ENCODE measurements around the gene CDC37L1.
A peak's percentile ranks its signal among the peaks of the same experiment; 100 is the strongest.
"Not testable (repeated sequence)": the region's sequence is repeated elsewhere in the genome, so short reads cannot be mapped to it uniquely, and the experiment has no call there.

CDC37L1 gene

DNA sequence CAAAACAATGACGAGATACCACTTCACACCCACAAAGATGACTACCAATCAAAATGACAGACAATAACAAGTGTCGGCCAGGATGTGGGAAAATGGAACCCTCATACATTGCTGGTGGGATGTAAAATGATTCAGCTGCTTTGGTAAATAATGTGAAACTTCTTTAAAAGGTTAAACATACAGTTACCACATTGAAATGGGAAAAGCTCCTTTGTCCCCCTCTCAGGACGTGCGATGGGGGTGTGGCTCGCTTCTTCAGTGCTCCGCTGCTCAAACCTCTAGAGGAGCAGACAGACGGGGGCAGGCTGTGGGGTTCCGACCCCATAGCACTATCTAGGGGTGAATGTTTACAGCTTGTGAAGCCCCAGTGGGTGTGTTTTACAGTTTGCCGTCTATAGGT, 25.3 kb upstream of the CDC37L1 start:
- no peak overlapping the region for H3K4me3 ChIP-seq (replicated peaks; ENCODE audit: low read depth, low read length)
- no peak for DNase-seq (ENCODE audit: extremely low read depth, low read depth)
- TF ChIP-seq, protein P1, sequence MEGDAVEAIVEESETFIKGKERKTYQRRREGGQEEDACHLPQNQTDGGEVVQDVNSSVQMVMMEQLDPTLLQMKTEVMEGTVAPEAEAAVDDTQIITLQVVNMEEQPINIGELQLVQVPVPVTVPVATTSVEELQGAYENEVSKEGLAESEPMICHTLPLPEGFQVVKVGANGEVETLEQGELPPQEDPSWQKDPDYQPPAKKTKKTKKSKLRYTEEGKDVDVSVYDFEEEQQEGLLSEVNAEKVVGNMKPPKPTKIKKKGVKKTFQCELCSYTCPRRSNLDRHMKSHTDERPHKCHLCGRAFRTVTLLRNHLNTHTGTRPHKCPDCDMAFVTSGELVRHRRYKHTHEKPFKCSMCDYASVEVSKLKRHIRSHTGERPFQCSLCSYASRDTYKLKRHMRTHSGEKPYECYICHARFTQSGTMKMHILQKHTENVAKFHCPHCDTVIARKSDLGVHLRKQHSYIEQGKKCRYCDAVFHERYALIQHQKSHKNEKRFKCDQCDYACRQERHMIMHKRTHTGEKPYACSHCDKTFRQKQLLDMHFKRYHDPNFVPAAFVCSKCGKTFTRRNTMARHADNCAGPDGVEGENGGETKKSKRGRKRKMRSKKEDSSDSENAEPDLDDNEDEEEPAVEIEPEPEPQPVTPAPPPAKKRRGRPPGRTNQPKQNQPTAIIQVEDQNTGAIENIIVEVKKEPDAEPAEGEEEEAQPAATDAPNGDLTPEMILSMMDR (IDR thresholded peaks at IDR 0.05; ENCODE audit: low read depth, low read length, missing control alignments): no peak

DNA sequence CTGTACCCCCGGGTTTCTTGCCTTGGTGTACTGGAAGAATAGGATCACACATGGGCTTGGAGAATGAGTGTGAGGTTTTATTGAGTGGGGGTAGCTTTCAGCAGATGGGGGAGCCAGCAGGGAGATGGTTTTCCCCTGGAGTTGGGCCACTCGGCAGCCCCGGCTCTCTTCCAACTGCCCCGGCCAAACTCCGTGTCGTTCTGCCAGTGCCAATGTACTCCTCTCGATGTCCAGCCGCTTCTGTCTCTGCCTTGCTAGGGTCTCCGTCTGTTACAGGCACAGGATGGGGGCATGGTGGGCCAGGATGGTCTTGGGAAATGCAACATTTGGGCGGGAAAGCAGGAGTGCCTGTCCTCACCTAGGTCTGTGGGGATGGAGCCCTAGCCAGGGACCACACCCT, 24.8 kb upstream of the CDC37L1 start:
- TF ChIP-seq, protein P1 (IDR thresholded peaks at IDR 0.05; ENCODE audit: low read depth, low read length, missing control alignments): no peak
- DNase-seq (ENCODE audit: extremely low read depth, low read depth): no peak
- H3K4me3 ChIP-seq (replicated peaks; ENCODE audit: low read depth, low read length): no peak overlapping the region

DNA sequence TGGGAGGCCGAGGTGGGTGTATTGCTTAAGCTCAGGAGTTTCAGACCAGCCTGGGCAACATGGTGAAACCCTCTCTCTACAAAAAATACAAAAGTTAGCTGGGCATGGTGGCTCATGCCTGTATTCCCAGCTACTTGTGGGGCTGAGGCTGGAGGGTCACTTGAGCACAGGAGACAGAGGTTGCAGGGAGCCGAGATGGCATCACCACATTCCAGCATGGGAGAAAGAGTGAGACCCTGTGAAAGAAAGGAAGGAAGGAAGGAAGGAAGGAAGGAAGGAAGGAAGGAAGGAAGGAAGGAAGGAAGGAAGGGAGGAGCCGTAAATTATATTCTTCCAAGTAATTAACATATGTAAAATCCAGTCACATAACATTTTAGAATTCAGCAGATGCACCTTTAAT, 23.2 kb upstream of the CDC37L1 start:
- not testable (repeated sequence) for DNase-seq (ENCODE audit: extremely low read depth, low read depth); H3K4me3 ChIP-seq (replicated peaks; ENCODE audit: low read depth, low read length)

- no peak for DNase-seq (ENCODE audit: extremely low read depth, low read depth)
- H3K4me3 ChIP-seq (replicated peaks; ENCODE audit: low read depth, low read length): no peak overlapping the region
- TF ChIP-seq, protein P1 (IDR thresholded peaks at IDR 0.05; ENCODE audit: low read depth, low read length, missing control alignments): no peak
Observed at GRCh38 chr9:4656621-4657020, 22.7 kb upstream of the CDC37L1 start.

DNA sequence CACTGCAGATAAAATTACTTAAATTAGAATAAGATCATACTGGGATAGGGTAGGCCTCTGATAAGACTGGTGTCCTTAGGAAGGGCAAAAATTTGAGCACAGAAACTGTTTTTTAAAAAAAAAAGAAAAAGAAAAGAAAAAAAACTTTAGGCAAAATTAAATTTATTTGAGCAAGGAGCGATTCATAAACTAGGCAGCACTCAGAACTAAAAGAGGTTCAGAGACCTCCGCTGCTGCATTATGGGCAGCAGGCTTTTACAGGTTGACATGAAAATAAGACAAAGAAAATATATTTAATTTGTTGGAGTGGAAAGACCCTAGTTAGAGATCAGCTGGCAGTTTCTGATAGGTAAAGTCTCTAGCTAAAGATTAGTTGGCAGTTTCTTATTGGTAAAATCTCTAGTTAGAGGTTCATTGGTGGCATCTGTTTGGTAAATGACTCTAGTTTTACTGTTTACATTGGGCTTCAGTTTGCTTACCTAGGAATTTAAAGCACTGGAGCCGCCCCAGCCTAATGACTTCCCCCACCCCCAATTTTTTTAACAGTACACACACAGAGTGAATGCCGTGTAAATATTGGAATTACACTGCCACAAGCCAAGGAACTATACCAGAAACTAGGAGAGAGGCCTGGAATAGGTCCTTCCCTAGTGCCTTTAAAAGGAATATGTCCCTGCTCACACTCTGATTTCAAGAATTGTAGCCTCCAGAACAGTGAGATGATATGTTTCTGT, 21.8 kb upstream of the CDC37L1 start:
- no peak for DNase-seq (ENCODE audit: extremely low read depth, low read depth)
- TF ChIP-seq, protein P1 (IDR thresholded peaks at IDR 0.05; ENCODE audit: low read depth, low read length, missing control alignments): no peak
- no peak overlapping the region for H3K4me3 ChIP-seq (replicated peaks; ENCODE audit: low read depth, low read length)

- DNase-seq (ENCODE audit: extremely low read depth, low read depth): not testable (repeated sequence)
Observed at GRCh38 chr9:4660665-4661064, 18.7 kb upstream of the CDC37L1 start.

DNA sequence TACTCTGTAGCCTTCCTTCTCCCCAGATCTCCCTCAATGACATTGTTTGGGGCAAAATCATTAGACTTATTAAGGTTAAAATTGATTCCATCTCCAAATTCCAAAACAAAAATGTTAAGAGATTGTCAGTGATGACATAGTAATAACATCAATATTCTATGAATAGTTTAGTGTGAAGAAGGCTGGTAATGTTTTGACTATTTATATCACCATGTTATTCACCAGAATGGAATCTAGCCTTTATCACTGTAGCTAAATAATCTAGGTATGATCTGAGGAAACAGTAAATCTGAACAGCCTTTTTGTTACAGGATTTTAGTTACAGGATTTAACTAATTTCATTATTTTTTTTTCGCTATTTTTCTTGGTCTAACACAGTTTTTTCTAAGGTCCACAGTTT, 18.2 kb upstream of the CDC37L1 start:
- no peak for DNase-seq (ENCODE audit: extremely low read depth, low read depth)
- H3K4me3 ChIP-seq (replicated peaks; ENCODE audit: low read depth, low read length): no peak overlapping the region
- TF ChIP-seq, protein P1 (IDR thresholded peaks at IDR 0.05; ENCODE audit: low read depth, low read length, missing control alignments): no peak

More at GRCh38 chr9:4660665-4661064, 18.7 kb upstream of the CDC37L1 start:
- H3K4me3 ChIP-seq (replicated peaks; ENCODE audit: low read depth, low read length): not testable (repeated sequence)

- no peak for DNase-seq (ENCODE audit: extremely low read depth, low read depth)
- H3K4me3 ChIP-seq (replicated peaks; ENCODE audit: low read depth, low read length): peak overlapping the region; percentile 75
- TF ChIP-seq, protein P1 (IDR thresholded peaks at IDR 0.05; ENCODE audit: low read depth, low read length, missing control alignments): no peak
Observed at GRCh38 chr9:4661611-4662010, 17.8 kb upstream of the CDC37L1 start.
